Measurements from ENCODE around the gene ZFP57. TPM values are rescaled to one million over a fixed set of nuclear protein-coding genes. Genes with fewer than 3 reads are reported as not detected.
A peak's percentile ranks its signal among the peaks of the same experiment; 100 is the strongest.

Gene ZFP57
- total RNA-seq, 4 donors from 2014 or later, result 0.66 TPM; not detected in 3

GRCh38 chr6:29723666-29724588, 43.0 kb upstream of the ZFP57 start:
- no peaks in the 10 kb centered on the region for H3K27me3 ChIP-seq
- peak; percentile 25 to 51 for DNase-seq (ENCODE audit: low spot score in 2 of 2)
- H3K36me3 ChIP-seq, result peaks cover 0 to 32% (median 0%) of the 10 kb centered on the region in 3 donors
- H3K9me3 ChIP-seq, result no peaks in the 10 kb centered on the region
- H3K4me3 ChIP-seq, result peak overlapping the region; percentile 68 to 91 (median 89)
- TF ChIP-seq EP300 (IDR thresholded peaks at IDR 0.05), result no peak
- no peak for TF ChIP-seq CTCF (IDR thresholded peaks at IDR 0.05)
- TF ChIP-seq POLR2A (IDR thresholded peaks at IDR 0.05), result no peak
- H3K27ac ChIP-seq, result peak overlapping the region; percentile 83 to 97 (median 94)
- H3K4me1 ChIP-seq, result peaks cover 0 to 22% (median 10%) of the 10 kb centered on the region in 4 donors
- 8 to 12% methylated on average over 34 to 40 of the region's 76 CpGs for WGBS, 2 donors

GRCh38 chr6:29723262-29723665, 42.3 kb upstream of the ZFP57 start, which contains the start of gene HLA-F:
TSS of gene HLA-F (plus strand) at chr6:29723434. CDS start at chr6:29723464, 30 bp downstream.
- H3K4me3 ChIP-seq, result peak within 1 kb of the TSS; percentile 68 to 91 (median 89)
- WGBS, 2 donors, result 0 to 1% methylated on average over 23 to 26 of the region's 26 CpGs
- peaks cover 0 to 22% (median 10%) of the 10 kb centered on the region in 4 donors for H3K4me1 ChIP-seq
- H3K36me3 ChIP-seq, result peaks cover 0 to 31% (median 0%) of the 10 kb centered on the region in 3 donors
- peak in 1 of 2 donors; percentile 83 for TF ChIP-seq EP300 (IDR thresholded peaks at IDR 0.05)
- TF ChIP-seq POLR2A (IDR thresholded peaks at IDR 0.05), result peak; percentile 60 to 68
- TF ChIP-seq CTCF (IDR thresholded peaks at IDR 0.05), result peak in 1 of 5 experiments; percentile 30
- peak; percentile 79 to 93 for DNase-seq (ENCODE audit: low spot score in 2 of 2)
- H3K27ac ChIP-seq, result peak within 1 kb of the TSS; percentile 83 to 97 (median 94)
- no peaks in the 10 kb centered on the region for H3K27me3 ChIP-seq
- H3K9me3 ChIP-seq, result no peaks in the 10 kb centered on the region

GRCh38 chr6:29720863-29721262, 39.9 kb upstream of the ZFP57 start:
- WGBS, 2 donors, result 17 to 35% methylated on average over 2 of the region's 2 CpGs
- Histone ChIP-seq H3K27me3 (no peaks in the 10 kb centered on the region), H3K4me3 (no peak overlapping the region), H3K36me3 (peaks cover 0 to 10% (median 0%) of the 10 kb centered on the region in 3 donors), H3K4me1 (peaks cover 0 to 20% (median 8%) of the 10 kb centered on the region in 4 donors), H3K27ac (no peak overlapping the region), H3K9me3 (no peaks in the 10 kb centered on the region)
- TF ChIP-seq CTCF (IDR thresholded peaks at IDR 0.05) (no peak), POLR2A (IDR thresholded peaks at IDR 0.05) (no peak), EP300 (IDR thresholded peaks at IDR 0.05) (no peak)
- no peak for DNase-seq (ENCODE audit: low spot score in 2 of 2)

GRCh38 chr6:29710281-29710941, 29.5 kb upstream of the ZFP57 start:
- Histone ChIP-seq H3K27ac (no peak overlapping the region), H3K9me3 (no peaks in the 10 kb centered on the region), H3K27me3 (peaks cover 0 to 10% of the 10 kb centered on the region in 2 donors), H3K4me1 (no peaks in the 10 kb centered on the region), H3K4me3 (no peak overlapping the region), H3K36me3 (no peaks in the 10 kb centered on the region)
- WGBS, 2 donors, result 67 to 75% methylated on average over 8 of the region's 8 CpGs
- DNase-seq (ENCODE audit: low spot score in 2 of 2), result no peak
- TF ChIP-seq CTCF (IDR thresholded peaks at IDR 0.05), result no peak
- TF ChIP-seq POLR2A (IDR thresholded peaks at IDR 0.05), result no peak
- no peak for TF ChIP-seq EP300 (IDR thresholded peaks at IDR 0.05)

All from tibial nerve (tissue), 4 donors.